NB4 (cell line): ENCODE measurements around the gene COL4A6.

Source experiments
- DNase-seq: peaks from one replicate; pipeline ENCODE4 v3.0.0; 2010; ENCODE audit warnings: low read depth
- H3K4me3 ChIP-seq: one replicate; pipeline ENCODE4 v1.5.1; 2011; ENCODE audit warnings: mild to moderate bottlenecking, low read depth, low read length, moderate library complexity
- CTCF ChIP-seq: IDR thresholded peaks from one replicate; pipeline ENCODE4 v1.5.1; 2012; ENCODE audit warnings: low read depth, low read length
- MYC ChIP-seq: IDR thresholded peaks from 2 replicates; pipeline ENCODE4 v1.6.1; 2011; ENCODE audit warnings: low read depth, low read length
- POLR2A ChIP-seq: IDR thresholded peaks from 2 replicates; pipeline ENCODE4 v1.6.1; 2011; ENCODE audit warnings: mild to moderate bottlenecking; ENCODE audit not compliant: insufficient read length; ENCODE audit errors: extremely low read depth
- TF ChIP-seq, protein P1 (sequence below): IDR thresholded peaks from 2 replicates; pipeline ENCODE4 v1.6.1; 2011; ENCODE audit warnings: low read depth, low read length

The COL4A6 gene

DNA sequence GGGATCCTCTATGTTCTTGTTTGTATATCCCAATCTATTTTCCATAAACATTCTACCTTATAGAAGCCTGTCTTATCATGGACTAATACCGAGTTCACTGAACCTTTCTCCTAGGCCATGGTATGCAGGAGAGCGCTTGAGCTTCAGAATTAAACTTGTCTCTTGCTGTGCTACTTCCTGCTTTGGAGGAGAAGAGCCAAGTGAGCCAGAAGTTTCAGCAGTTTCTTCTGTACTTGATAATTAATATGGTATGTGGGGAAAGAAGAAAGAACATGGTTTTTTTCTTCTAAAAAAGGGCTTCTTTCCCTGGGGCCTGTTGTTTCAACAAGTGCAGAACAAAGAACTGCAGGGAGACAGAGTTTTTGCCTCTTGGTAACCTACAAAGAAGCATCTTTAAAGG, 173.8 kb downstream of the COL4A6 start:
- TF ChIP-seq, protein P1, sequence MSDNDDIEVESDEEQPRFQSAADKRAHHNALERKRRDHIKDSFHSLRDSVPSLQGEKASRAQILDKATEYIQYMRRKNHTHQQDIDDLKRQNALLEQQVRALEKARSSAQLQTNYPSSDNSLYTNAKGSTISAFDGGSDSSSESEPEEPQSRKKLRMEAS, result no peak
- TF ChIP-seq POLR2A (no peak), CTCF (no peak), MYC (no peak)
- no peak overlapping the region for H3K4me3 ChIP-seq
- no peak for DNase-seq

- TF ChIP-seq, protein P1, result no peak
- TF ChIP-seq MYC (no peak), CTCF (no peak), POLR2A (no peak)
- no peak overlapping the region for H3K4me3 ChIP-seq
- no peak for DNase-seq
Observed at GRCh38 chrX:108261549-108262203, 176.5 kb downstream of the COL4A6 start.

DNA sequence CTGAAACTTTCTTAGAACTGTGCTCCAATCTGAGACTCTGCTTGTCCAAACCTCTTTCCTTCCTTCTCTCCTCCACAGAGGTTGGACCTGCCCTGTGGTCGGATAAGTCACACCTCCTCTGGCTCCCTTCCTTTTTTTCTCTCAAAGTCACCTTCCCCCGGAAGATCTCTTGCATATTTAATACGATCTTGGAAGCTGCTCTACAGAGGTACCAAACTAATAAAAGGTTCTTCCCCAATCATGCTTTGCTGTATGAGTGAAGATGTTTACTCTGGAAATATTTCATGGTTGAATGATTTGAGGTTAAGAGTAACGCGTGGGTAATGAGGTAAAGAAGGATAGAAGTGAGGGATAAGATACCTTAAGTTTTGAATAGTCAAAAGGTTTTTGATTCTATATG, 180.7 kb downstream of the COL4A6 start:
- DNase-seq, result no peak
- TF ChIP-seq, protein P1, result no peak
- no peak for TF ChIP-seq POLR2A
- H3K4me3 ChIP-seq, result no peak overlapping the region

GRCh38 chrX:108254636-108255035, 183.6 kb downstream of the COL4A6 start:
- no peak overlapping the region for H3K4me3 ChIP-seq
- TF ChIP-seq POLR2A, result no peak
- no peak for TF ChIP-seq CTCF
- TF ChIP-seq, protein P1, result no peak
- no peak for TF ChIP-seq MYC
- DNase-seq, result no peak

GRCh38 chrX:108250654-108251579, 187.3 kb downstream of the COL4A6 start:
- H3K4me3 ChIP-seq, result no peak overlapping the region
- DNase-seq, result no peak
- TF ChIP-seq, protein P1, result no peak
- no peak for TF ChIP-seq CTCF
- TF ChIP-seq MYC, result no peak
- TF ChIP-seq POLR2A, result no peak

DNA sequence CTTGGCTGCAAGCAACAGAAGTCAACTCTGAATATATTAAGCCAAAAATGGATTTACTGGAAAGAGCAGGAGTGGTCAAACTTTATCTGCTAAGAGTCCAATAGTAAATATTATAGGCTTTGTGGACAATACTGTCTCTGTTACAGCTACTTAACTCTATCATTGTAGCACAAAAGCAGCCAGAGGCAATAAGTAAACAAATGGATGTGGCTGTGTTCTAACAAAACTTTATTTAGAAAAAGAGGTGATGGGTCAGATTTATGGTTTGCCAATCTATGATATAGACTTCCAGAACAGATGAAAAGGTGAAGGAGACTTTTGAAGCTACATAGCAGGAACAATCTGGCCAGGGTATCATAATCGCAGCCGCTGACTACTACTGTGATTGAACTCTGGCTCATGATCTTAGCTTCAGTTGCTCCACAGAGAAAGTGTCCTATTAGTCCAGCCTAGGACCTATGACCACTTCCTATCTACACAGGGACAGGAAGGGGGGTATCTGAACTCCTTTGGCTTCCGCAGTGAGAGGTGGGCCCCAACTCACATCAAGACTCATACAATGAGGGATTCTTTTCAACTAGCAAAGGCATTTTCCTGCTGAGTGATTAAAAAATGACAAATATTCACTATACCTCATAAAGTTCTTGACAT, 191.8 kb downstream of the COL4A6 start:
- TF ChIP-seq MYC (no peak), POLR2A (no peak), CTCF (no peak)
- TF ChIP-seq, protein P1, result no peak
- no peak for DNase-seq

More for the DNA sequence above, 191.8 kb downstream of the COL4A6 start:
- H3K4me3 ChIP-seq, result no peak overlapping the region
